ENCODE data around the gene C16orf86.
"Not testable (repeated sequence)": the region's sequence is repeated elsewhere in the genome, so short reads cannot be mapped to it uniquely, and the experiment has no call there.

C16orf86 gene

GRCh38 chr16:67693517-67694285 lies 27.1 kb downstream of the C16orf86 start:
- not testable (repeated sequence) for DNase-seq (ENCODE audit: low spot score)

GRCh38 chr16:67694611-67695010 lies 28.0 kb downstream of the C16orf86 start:
- DNase-seq (ENCODE audit: low spot score), result no peak

- no peak for DNase-seq (ENCODE audit: low spot score)
Observed at GRCh38 chr16:67697422-67698185, 31.0 kb downstream of the C16orf86 start.

- no peak for DNase-seq (ENCODE audit: low spot score)
Observed at GRCh38 chr16:67699265-67699664, 32.7 kb downstream of the C16orf86 start.

GRCh38 chr16:67701420-67701819 lies 34.8 kb downstream of the C16orf86 start:
- no peak for DNase-seq (ENCODE audit: low spot score)

GRCh38 chr16:67702130-67702529 lies 35.5 kb downstream of the C16orf86 start:
- DNase-seq (ENCODE audit: low spot score), result no peak

GRCh38 chr16:67703626-67704025 lies 37.0 kb downstream of the C16orf86 start:
- no peak for DNase-seq (ENCODE audit: low spot score)

GRCh38 chr16:67704110-67704509 lies 37.5 kb downstream of the C16orf86 start:
- no peak for DNase-seq (ENCODE audit: low spot score)

- no peak for DNase-seq (ENCODE audit: low spot score)
Observed at GRCh38 chr16:67707210-67707609, 40.6 kb downstream of the C16orf86 start.

- no peak for DNase-seq (ENCODE audit: low spot score)
Observed at GRCh38 chr16:67707790-67708189, 41.2 kb downstream of the C16orf86 start.

- no peak for DNase-seq (ENCODE audit: low spot score)
Observed at GRCh38 chr16:67708368-67708771, 41.8 kb downstream of the C16orf86 start.

- DNase-seq (ENCODE audit: low spot score), result no peak
Observed at GRCh38 chr16:67709050-67709449, 42.4 kb downstream of the C16orf86 start.

- no peak for DNase-seq (ENCODE audit: low spot score)
Observed at GRCh38 chr16:67710607-67711006, 44.0 kb downstream of the C16orf86 start.

GRCh38 chr16:67713647-67714273 lies 47.1 kb downstream of the C16orf86 start:
- no peak for DNase-seq (ENCODE audit: low spot score)

- DNase-seq (ENCODE audit: low spot score), result no peak
Observed at GRCh38 chr16:67714522-67714921, 47.9 kb downstream of the C16orf86 start.

- DNase-seq (ENCODE audit: low spot score), result no peak
Observed at GRCh38 chr16:67716097-67716496, 49.5 kb downstream of the C16orf86 start.

All from left forelimb (tissue), 1 donor.